Testis (tissue), 2 donors: ENCODE results near the gene SLC39A12.

Experiments
- POLR2A ChIP-seq: fragments of 450-650 bp; IDR thresholded peaks from one replicate; pipeline ENCODE4 v1.6.1; 2017; ENCODE audit warnings: antibody characterized with exemption, mild to moderate bottlenecking, moderate library complexity
- TF ChIP-seq, protein P1 (sequence below), 3 experiments: fragments of 450-650 bp in 2 of 3; fragments of 200-600 bp in 1 of 3; sonication (generic) in 1 of 3; IDR thresholded peaks; one replicate each; pipeline ENCODE4 v1.5.1; 2016 to 2019; ENCODE audit warnings: antibody characterized with exemption in 3 of 3, mild to moderate bottlenecking in 2 of 3, moderate library complexity in 1 of 3

DNA sequence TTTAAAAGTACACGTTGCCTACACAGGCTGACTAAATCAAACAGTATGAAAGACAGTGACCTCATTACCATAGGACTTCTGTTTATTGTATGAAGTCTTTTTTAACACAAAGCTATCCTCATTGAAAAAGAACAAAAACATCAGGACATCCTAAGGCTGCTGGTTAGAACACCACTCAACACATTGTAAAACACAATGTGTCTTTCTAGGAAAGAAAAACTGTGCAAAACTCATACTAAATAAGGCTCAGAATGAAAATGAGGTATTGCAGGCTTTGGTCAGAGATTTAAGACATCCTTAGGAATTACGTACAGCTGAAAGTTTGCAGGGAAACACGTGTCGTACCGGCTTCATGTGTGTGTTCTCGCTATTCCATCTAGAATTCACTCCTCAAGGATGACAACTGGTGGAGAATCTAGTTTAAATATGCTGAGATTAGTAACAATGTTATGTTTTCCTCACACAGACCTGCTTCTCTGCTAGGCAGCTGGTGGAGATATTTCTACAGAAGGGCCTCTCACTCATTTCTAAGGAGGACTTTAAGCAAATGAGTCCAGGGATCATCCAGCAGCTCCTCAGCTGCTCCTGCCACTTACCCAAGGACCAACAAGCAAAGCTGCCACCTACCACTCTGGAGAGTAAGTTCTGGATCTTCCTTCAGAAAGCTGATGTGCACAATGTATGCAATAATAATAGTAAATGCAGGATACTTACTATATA, 29.3 kb downstream of the SLC39A12 start:
- TF ChIP-seq, protein P1, sequence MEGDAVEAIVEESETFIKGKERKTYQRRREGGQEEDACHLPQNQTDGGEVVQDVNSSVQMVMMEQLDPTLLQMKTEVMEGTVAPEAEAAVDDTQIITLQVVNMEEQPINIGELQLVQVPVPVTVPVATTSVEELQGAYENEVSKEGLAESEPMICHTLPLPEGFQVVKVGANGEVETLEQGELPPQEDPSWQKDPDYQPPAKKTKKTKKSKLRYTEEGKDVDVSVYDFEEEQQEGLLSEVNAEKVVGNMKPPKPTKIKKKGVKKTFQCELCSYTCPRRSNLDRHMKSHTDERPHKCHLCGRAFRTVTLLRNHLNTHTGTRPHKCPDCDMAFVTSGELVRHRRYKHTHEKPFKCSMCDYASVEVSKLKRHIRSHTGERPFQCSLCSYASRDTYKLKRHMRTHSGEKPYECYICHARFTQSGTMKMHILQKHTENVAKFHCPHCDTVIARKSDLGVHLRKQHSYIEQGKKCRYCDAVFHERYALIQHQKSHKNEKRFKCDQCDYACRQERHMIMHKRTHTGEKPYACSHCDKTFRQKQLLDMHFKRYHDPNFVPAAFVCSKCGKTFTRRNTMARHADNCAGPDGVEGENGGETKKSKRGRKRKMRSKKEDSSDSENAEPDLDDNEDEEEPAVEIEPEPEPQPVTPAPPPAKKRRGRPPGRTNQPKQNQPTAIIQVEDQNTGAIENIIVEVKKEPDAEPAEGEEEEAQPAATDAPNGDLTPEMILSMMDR (IDR thresholded peaks at IDR 0.05), result no peak
- no peak for TF ChIP-seq POLR2A
